ENCODE measurements around the gene TXNDC5. TPM values are rescaled to one million over a fixed set of nuclear protein-coding genes. Genes with fewer than 3 reads are reported as not detected.

The TXNDC5 gene
- total RNA-seq, 1 experiment from 2014 or later, result 177 TPM

DNA sequence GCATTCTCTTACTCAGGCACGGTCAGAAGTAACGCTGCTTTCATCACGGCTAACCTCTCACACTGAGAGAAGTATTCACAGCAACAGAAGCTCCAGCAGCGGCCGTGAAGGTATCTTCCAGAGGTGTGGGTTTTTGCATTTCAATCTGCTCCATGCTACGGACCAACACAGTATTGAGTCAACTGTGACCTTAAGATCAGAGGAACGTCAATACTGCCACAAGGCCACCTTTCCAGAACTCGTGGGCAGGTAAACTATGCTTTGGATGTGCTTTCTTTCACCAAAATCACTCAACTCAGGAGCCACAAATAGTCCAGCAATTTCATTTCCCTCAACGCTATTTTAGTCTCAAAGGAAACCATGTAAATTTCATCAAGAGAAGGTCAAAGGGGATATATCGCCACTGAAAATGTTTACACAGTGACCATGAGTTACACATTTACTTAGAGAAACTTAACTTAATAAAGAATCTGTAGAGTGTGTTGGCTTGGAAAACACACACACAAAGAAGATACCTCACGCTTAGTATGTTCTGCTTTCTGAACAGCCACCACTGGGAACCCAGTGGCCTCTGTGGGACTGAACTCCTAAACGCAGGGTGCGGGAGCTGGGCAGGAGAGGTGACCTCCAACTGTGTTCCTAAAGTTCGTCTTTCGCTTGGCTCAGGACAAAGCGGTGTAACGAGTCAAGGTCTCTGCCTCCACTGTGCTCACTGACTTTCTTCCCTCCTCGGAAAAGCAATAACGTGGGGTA, 27.9 kb downstream of the TXNDC5 start:
- H3K4me1 ChIP-seq (ENCODE audit: control insufficient read depth, insufficient read depth, low read length), result no peaks in the 10 kb centered on the region
- TSS peak; percentile 89 for BruUV-seq (replicated peaks)
- no peak for TF ChIP-seq POLR2AphosphoS5 (IDR thresholded peaks at IDR 0.05; ENCODE audit: low read depth, low read length)
- TF ChIP-seq, protein P1, sequence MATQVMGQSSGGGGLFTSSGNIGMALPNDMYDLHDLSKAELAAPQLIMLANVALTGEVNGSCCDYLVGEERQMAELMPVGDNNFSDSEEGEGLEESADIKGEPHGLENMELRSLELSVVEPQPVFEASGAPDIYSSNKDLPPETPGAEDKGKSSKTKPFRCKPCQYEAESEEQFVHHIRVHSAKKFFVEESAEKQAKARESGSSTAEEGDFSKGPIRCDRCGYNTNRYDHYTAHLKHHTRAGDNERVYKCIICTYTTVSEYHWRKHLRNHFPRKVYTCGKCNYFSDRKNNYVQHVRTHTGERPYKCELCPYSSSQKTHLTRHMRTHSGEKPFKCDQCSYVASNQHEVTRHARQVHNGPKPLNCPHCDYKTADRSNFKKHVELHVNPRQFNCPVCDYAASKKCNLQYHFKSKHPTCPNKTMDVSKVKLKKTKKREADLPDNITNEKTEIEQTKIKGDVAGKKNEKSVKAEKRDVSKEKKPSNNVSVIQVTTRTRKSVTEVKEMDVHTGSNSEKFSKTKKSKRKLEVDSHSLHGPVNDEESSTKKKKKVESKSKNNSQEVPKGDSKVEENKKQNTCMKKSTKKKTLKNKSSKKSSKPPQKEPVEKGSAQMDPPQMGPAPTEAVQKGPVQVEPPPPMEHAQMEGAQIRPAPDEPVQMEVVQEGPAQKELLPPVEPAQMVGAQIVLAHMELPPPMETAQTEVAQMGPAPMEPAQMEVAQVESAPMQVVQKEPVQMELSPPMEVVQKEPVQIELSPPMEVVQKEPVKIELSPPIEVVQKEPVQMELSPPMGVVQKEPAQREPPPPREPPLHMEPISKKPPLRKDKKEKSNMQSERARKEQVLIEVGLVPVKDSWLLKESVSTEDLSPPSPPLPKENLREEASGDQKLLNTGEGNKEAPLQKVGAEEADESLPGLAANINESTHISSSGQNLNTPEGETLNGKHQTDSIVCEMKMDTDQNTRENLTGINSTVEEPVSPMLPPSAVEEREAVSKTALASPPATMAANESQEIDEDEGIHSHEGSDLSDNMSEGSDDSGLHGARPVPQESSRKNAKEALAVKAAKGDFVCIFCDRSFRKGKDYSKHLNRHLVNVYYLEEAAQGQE (IDR thresholded peaks at IDR 0.05; ENCODE audit: insufficient read depth in 1 of 2, low read depth in 2 of 2, low read length in 1 of 2), result no peak
- TF ChIP-seq TCF7L2 (IDR thresholded peaks at IDR 0.05; ENCODE audit: low read depth, low read length), result no peak
- TF ChIP-seq SIN3A (IDR thresholded peaks at IDR 0.05; ENCODE audit: borderline replicate concordance, insufficient read depth, low read depth, low read length), result no peak
- TF ChIP-seq, protein P2, sequence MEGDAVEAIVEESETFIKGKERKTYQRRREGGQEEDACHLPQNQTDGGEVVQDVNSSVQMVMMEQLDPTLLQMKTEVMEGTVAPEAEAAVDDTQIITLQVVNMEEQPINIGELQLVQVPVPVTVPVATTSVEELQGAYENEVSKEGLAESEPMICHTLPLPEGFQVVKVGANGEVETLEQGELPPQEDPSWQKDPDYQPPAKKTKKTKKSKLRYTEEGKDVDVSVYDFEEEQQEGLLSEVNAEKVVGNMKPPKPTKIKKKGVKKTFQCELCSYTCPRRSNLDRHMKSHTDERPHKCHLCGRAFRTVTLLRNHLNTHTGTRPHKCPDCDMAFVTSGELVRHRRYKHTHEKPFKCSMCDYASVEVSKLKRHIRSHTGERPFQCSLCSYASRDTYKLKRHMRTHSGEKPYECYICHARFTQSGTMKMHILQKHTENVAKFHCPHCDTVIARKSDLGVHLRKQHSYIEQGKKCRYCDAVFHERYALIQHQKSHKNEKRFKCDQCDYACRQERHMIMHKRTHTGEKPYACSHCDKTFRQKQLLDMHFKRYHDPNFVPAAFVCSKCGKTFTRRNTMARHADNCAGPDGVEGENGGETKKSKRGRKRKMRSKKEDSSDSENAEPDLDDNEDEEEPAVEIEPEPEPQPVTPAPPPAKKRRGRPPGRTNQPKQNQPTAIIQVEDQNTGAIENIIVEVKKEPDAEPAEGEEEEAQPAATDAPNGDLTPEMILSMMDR (IDR thresholded peaks at IDR 0.05), result no peak
- ATAC-seq (no peak), DNase-seq (ENCODE audit: low read depth, low spot score) (no peak)
- H3K27ac ChIP-seq (ENCODE audit: low read length), result no peak overlapping the region
- in situ Hi-C loops (cut with HindIII; ENCODE audit: low pct_unique_long_range_greater_than_20kb, low sequenced_read_pairs), result no loop called here
- peaks cover 32% of the 10 kb centered on the region for H3K36me3 ChIP-seq (ENCODE audit: control insufficient read depth, insufficient read depth, low read length)
- no peak overlapping the region for H3K4me3 ChIP-seq (ENCODE audit: low read depth in 2 of 2, low read length in 2 of 2)
- intact Hi-C loops (cut with micrococcal nuclease; ENCODE audit: unreplicated experiment), result no loop called here
- ChIA-PET CTCF (no interaction called here), POLR2A (no interaction called here)
- no peaks in the 10 kb centered on the region for H3K9me3 ChIP-seq (ENCODE audit: control insufficient read depth, insufficient read depth, low read depth, low read length)
- no peaks in the 10 kb centered on the region for H3K27me3 ChIP-seq (ENCODE audit: control insufficient read depth, insufficient read depth, low read length)

DNA sequence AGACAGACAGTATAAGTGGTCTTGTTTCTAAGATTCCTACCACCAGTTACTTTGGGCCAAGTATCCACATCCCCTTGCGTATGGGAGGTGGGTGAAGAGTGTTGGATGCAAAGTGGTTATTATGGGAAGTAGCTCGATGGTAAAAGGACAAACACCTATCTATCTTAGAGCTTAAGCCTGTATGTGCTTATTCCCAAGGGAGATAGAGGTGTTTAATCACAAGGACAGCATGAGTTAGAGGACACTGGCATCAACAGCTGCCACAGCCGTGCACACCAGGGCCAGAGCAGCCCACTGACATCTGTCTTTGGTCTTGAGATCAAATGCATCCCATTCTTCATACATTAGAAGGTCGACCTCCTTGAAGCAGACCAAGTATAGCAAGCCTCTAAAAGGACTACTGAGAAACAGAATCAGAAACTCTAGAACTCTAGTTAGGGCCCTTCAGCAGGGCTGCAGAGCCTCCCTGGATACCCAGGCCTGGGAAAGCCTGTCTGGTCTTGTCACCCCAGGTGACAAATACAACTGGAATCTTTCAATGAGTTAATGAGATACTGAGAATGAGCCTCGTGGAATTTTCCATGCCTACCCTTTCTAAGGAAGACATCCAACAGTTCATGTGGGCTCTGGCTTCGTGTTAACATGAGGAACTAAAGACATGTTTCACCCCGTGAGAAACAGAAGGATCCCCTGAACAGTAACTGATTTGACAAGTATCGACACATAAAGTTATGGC, 28.7 kb downstream of the TXNDC5 start:
- in situ Hi-C loops (cut with HindIII; ENCODE audit: low pct_unique_long_range_greater_than_20kb, low sequenced_read_pairs) (no loop called here), intact Hi-C loops (cut with micrococcal nuclease; ENCODE audit: unreplicated experiment) (no loop called here)
- Histone ChIP-seq H3K27ac (ENCODE audit: low read length) (no peak overlapping the region), H3K27me3 (ENCODE audit: control insufficient read depth, insufficient read depth, low read length) (no peaks in the 10 kb centered on the region), H3K9me3 (ENCODE audit: control insufficient read depth, insufficient read depth, low read depth, low read length) (no peaks in the 10 kb centered on the region), H3K4me1 (ENCODE audit: control insufficient read depth, insufficient read depth, low read length) (no peaks in the 10 kb centered on the region), H3K36me3 (ENCODE audit: control insufficient read depth, insufficient read depth, low read length) (peaks cover 32% of the 10 kb centered on the region), H3K4me3 (ENCODE audit: low read depth in 2 of 2, low read length in 2 of 2) (no peak overlapping the region)
- no peak for DNase-seq (ENCODE audit: low read depth, low spot score)
- no peak for ATAC-seq
- CTCF ChIA-PET, result no interaction called here
- no TSS peak for BruUV-seq (replicated peaks)
- POLR2A ChIA-PET, result no interaction called here
- TF ChIP-seq, protein P2 (IDR thresholded peaks at IDR 0.05), result no peak
- no peak for TF ChIP-seq SIN3A (IDR thresholded peaks at IDR 0.05; ENCODE audit: borderline replicate concordance, insufficient read depth, low read depth, low read length)
